ENCODE data around the gene PURB. TPM values are rescaled to one million over a fixed set of nuclear protein-coding genes. Genes with fewer than 3 reads are reported as not detected.

The PURB gene
- total RNA-seq, 2 donors from 2014 or later = 10.5 to 10.9 TPM

GRCh38 chr7:44858161-44858560 is 27.2 kb downstream of the PURB start:
- 64 to 83% methylated on average over 2 of the region's 2 CpGs for WGBS, 2 donors
- DNase-seq = no peak
- no peak overlapping the region for H3K4me3 ChIP-seq

GRCh38 chr7:44854644-44855364 is 30.5 kb downstream of the PURB start:
- TF ChIP-seq POLR2A (IDR thresholded peaks at IDR 0.05) = no peak
- no peak for TF ChIP-seq CTCF (IDR thresholded peaks at IDR 0.05)
- H3K4me3 ChIP-seq = no peak overlapping the region
- DNase-seq (no peak), ATAC-seq (no peak)
- H3K27ac ChIP-seq = no peak overlapping the region
- H3K27me3 ChIP-seq = no peaks in the 10 kb centered on the region
- intact Hi-C loops (cut with DNase I) = loop anchor here (5.0 to 10.0 kb wide), 3 partner anchors 67 to 280 kb away; no protein-coding TSS in a partner anchor
- 79 to 86% methylated on average over 8 of the region's 8 CpGs for WGBS, 2 donors
- H3K4me1 ChIP-seq = no peaks in the 10 kb centered on the region
- no peaks in the 10 kb centered on the region for H3K36me3 ChIP-seq (replicated peaks in 1 of 2; ENCODE audit: insufficient read depth in 1 of 2, low read depth in 2 of 2)
- H3K9me3 ChIP-seq = no peaks in the 10 kb centered on the region

More at GRCh38 chr7:44858161-44858560, 27.2 kb downstream of the PURB start:
- Histone ChIP-seq H3K4me1 (no peaks in the 10 kb centered on the region), H3K9me3 (no peaks in the 10 kb centered on the region), H3K36me3 (replicated peaks in 1 of 2; ENCODE audit: insufficient read depth in 1 of 2, low read depth in 2 of 2) (no peaks in the 10 kb centered on the region), H3K27me3 (no peaks in the 10 kb centered on the region), H3K27ac (no peak overlapping the region)
- intact Hi-C loops (cut with DNase I) = loop anchor here (5.0 to 10.0 kb wide), 3 partner anchors 64 to 277 kb away; no protein-coding TSS in a partner anchor
- ATAC-seq = no peak
- no peak for TF ChIP-seq POLR2A (IDR thresholded peaks at IDR 0.05)
- peak in 3 of 7 experiments; percentile 1 to 22 (median 17) for TF ChIP-seq CTCF (IDR thresholded peaks at IDR 0.05)

- DNase-seq = no peak
- intact Hi-C loops (cut with DNase I) = loop anchor here (10.0 kb wide), 2 partner anchors 259 to 281 kb away; no protein-coding TSS in a partner anchor
- Histone ChIP-seq H3K27ac (no peak overlapping the region), H3K36me3 (replicated peaks in 1 of 2; ENCODE audit: insufficient read depth in 1 of 2, low read depth in 2 of 2) (no peaks in the 10 kb centered on the region), H3K27me3 (no peaks in the 10 kb centered on the region), H3K4me3 (no peak overlapping the region), H3K9me3 (no peaks in the 10 kb centered on the region), H3K4me1 (peaks cover 5% of the 10 kb centered on the region)
- ATAC-seq = no peak
- TF ChIP-seq POLR2A (IDR thresholded peaks at IDR 0.05) (no peak), CTCF (IDR thresholded peaks at IDR 0.05) (no peak)
- WGBS, 2 donors = 78 to 81% methylated on average over 3 of the region's 3 CpGs
These were observed 31.9 kb downstream of the PURB start for GRCh38 chr7:44853391-44853790.

GRCh38 chr7:44852590-44852989 is 32.7 kb downstream of the PURB start:
- Histone ChIP-seq H3K4me3 (no peak overlapping the region), H3K27ac (no peak overlapping the region), H3K36me3 (replicated peaks in 1 of 2; ENCODE audit: insufficient read depth in 1 of 2, low read depth in 2 of 2) (no peaks in the 10 kb centered on the region), H3K27me3 (no peaks in the 10 kb centered on the region), H3K4me1 (peaks cover 5% of the 10 kb centered on the region), H3K9me3 (no peaks in the 10 kb centered on the region)
- intact Hi-C loops (cut with DNase I) = loop anchor here (10.0 kb wide), 2 partner anchors 258 to 282 kb away; no protein-coding TSS in a partner anchor
- ATAC-seq = no peak
- no peak for DNase-seq
- WGBS, 2 donors = 78 to 81% methylated on average over 3 of the region's 3 CpGs
- TF ChIP-seq CTCF (IDR thresholded peaks at IDR 0.05) (no peak), POLR2A (IDR thresholded peaks at IDR 0.05) (no peak)
